GM21526 (cell line): ENCODE measurements around the gene CLEC9A.

Source experiments
- ATAC-seq: cut with Tn5 transposase; IDR thresholded peaks from one replicate; pipeline ENCODE4 v1.9.1; 2021; ENCODE audit warnings: moderate library complexity; ENCODE audit not compliant: unreplicated experiment, low FRiP score

Gene CLEC9A

GRCh38 chr12:10101648-10102220 is 71.3 kb downstream of the CLEC9A start:
- ATAC-seq, result no peak

GRCh38 chr12:10102322-10102721 is 71.8 kb downstream of the CLEC9A start:
- ATAC-seq, result no peak

DNA sequence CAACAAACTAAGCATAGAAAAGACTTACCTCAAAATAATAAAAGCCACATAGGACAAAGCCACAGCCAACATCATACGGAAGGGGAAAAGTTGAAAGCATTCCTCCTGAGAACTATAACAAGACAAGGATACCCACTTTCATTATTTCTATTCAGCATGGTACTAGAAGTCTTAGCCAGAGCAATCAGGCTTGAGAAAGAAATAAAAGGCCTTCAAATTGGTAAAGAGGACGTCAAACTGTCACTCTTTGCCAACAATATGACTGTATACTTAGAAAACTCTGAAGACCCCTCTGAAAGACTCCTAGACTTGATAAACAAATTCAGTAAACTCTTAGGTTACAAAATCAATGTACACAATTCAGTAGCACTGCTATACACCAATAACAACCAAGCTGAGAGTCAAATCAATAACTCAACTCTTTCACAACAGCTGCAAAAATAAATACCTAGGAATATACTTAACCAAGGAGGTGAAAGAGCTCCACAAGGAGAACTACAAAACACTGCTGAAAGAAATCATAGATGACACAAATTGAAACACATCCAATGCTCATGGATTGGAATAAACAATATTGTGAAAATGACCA is 79.9 kb downstream of the CLEC9A start:
- ATAC-seq, result no peak

- ATAC-seq, result no peak
These were observed 81.0 kb downstream of the CLEC9A start for GRCh38 chr12:10111451-10111850.

- no peak for ATAC-seq
These were observed 82.6 kb downstream of the CLEC9A start for GRCh38 chr12:10113075-10113474.

GRCh38 chr12:10113920-10114319 is 83.4 kb downstream of the CLEC9A start:
- ATAC-seq, result no peak

GRCh38 chr12:10115311-10115710 is 84.8 kb downstream of the CLEC9A start:
- ATAC-seq, result no peak
